Measurements from ENCODE around the gene USP17L21.
"Not testable (repeated sequence)": the region's sequence is repeated elsewhere in the genome, so short reads cannot be mapped to it uniquely, and the experiment has no call there.

USP17L21 gene, protein sequence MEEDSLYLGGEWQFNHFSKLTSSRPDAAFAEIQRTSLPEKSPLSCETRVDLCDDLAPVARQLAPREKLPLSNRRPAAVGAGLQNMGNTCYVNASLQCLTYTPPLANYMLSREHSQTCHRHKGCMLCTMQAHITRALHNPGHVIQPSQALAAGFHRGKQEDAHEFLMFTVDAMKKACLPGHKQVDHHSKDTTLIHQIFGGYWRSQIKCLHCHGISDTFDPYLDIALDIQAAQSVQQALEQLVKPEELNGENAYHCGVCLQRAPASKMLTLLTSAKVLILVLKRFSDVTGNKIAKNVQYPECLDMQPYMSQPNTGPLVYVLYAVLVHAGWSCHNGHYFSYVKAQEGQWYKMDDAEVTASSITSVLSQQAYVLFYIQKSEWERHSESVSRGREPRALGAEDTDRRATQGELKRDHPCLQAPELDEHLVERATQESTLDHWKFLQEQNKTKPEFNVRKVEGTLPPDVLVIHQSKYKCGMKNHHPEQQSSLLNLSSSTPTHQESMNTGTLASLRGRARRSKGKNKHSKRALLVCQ

GRCh38 chr4:9262572-9262971, at the start of gene USP17L21:
Gene USP17L21 (plus strand): TSS chr4:9262872. CDS start chr4:9262872, 0 bp downstream.
- in situ Hi-C loops (cut with MboI; ENCODE audit: low pct_unique_long_range_greater_than_20kb, low sequenced_read_pairs, unreplicated experiment); DNase-seq (ENCODE audit: low spot score): not testable (repeated sequence)

DNA sequence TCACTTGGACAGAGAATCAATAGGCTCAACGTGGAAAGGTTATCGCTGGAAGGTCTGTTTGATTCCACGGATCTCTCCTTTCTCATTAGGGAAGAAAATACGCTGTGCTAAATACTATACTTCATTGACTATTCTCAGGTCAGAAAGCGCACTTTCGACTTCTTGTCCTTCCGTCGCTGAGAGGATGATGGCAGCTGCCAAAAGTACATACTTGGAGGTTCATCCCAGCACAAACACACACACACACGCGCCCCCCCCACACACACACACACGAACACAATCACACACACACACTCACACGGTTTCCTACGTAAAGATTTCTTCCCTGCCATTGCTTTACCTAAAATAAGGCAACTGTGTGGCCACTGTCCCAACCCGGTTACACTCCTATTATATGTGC, 48.0 kb upstream of the USP17L21 start:
- in situ Hi-C loops (cut with MboI; ENCODE audit: low pct_unique_long_range_greater_than_20kb, low sequenced_read_pairs, unreplicated experiment); DNase-seq (ENCODE audit: low spot score): not testable (repeated sequence)

DNA sequence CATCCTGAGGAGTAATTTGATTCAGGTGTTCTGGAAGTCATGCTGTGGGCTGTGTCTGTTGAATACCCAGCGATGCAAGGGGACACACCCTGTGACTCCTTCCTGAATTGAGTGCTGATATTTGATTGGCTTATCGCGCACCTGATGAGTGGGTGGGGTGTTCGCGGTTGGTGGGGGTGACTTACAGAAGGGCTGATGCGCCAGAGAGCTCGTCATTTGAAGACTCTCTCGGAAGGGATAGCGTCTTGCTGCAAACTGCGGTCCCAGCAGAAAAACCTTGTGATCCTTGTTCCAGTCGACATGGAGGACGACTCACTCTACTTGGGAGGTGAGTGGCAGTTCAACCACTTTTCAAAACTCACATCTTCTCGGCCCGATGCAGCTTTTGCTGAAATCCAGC, 47.6 kb upstream of the USP17L21 start, which contains the start of gene USP17L11:
Gene USP17L11, plus strand, starts transcription at position 301 of the 400 bp plus-strand sequence. Its CDS starts 0 bp downstream, at position 301.
- in situ Hi-C loops (cut with MboI; ENCODE audit: low pct_unique_long_range_greater_than_20kb, low sequenced_read_pairs, unreplicated experiment); DNase-seq (ENCODE audit: low spot score): not testable (repeated sequence)

DNA sequence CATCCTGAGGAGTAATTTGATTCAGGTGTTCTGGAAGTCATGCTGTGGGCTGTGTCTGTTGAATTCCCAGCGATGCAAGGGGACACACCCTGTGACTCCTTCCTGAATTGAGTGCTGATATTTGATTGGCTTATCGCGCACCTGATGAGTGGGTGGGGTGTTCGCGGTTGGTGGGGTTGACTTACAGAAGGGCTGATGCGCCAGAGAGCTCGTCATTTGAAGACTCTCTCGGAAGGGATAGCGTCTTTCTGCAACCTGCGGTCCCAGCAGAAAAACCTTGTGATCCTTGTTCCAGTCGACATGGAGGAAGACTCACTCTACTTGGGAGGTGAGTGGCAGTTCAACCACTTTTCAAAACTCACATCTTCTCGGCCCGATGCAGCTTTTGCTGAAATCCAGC, 42.8 kb upstream of the USP17L21 start, which contains the start of gene USP17L12:
Gene USP17L12, plus strand, starts transcription at position 301 of the 400 bp plus-strand sequence. Its CDS starts 0 bp downstream, at position 301.
- in situ Hi-C loops (cut with MboI; ENCODE audit: low pct_unique_long_range_greater_than_20kb, low sequenced_read_pairs, unreplicated experiment); DNase-seq (ENCODE audit: low spot score): not testable (repeated sequence)

DNA sequence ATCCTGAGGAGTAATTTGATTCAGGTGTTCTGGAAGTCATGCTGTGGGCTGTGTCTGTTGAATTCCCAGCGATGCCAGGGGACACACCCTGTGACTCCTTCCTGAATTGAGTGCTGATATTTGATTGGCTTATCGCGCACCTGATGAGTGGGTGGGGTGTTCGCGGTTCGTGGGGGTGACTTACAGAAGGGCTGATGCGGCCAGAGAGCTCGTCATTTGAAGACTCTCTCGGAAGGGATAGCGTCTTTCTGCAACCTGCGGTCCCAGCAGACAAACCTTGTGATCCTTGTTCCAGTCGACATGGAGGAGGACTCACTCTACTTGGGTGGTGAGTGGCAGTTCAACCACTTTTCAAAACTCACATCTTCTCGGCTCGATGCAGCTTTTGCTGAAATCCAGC, 38.1 kb upstream of the USP17L21 start, which contains the start of gene USP17L13:
Gene USP17L13, plus strand, starts transcription at position 301 of the 400 bp plus-strand sequence. Its CDS starts 0 bp downstream, at position 301.
- in situ Hi-C loops (cut with MboI; ENCODE audit: low pct_unique_long_range_greater_than_20kb, low sequenced_read_pairs, unreplicated experiment), result not testable (repeated sequence)

GRCh38 chr4:9230249-9230648, 32.4 kb upstream of the USP17L21 start:
- in situ Hi-C loops (cut with MboI; ENCODE audit: low pct_unique_long_range_greater_than_20kb, low sequenced_read_pairs, unreplicated experiment), result not testable (repeated sequence)

More for the DNA sequence above, 38.1 kb upstream of the USP17L21 start, which contains the start of gene USP17L13:
- not testable (repeated sequence) for DNase-seq (ENCODE audit: low spot score)

GRCh38 chr4:9234085-9234484, 28.6 kb upstream of the USP17L21 start, which contains the start of gene USP17L15:
Gene USP17L15 (plus strand): TSS chr4:9234385. CDS start chr4:9234385, 0 bp downstream.
- in situ Hi-C loops (cut with MboI; ENCODE audit: low pct_unique_long_range_greater_than_20kb, low sequenced_read_pairs, unreplicated experiment); DNase-seq (ENCODE audit: low spot score): not testable (repeated sequence)

More at GRCh38 chr4:9230249-9230648, 32.4 kb upstream of the USP17L21 start:
- not testable (repeated sequence) for DNase-seq (ENCODE audit: low spot score)

GRCh38 chr4:9238461-9238860, 24.2 kb upstream of the USP17L21 start:
- DNase-seq (ENCODE audit: low spot score); in situ Hi-C loops (cut with MboI; ENCODE audit: low pct_unique_long_range_greater_than_20kb, low sequenced_read_pairs, unreplicated experiment): not testable (repeated sequence)

DNA sequence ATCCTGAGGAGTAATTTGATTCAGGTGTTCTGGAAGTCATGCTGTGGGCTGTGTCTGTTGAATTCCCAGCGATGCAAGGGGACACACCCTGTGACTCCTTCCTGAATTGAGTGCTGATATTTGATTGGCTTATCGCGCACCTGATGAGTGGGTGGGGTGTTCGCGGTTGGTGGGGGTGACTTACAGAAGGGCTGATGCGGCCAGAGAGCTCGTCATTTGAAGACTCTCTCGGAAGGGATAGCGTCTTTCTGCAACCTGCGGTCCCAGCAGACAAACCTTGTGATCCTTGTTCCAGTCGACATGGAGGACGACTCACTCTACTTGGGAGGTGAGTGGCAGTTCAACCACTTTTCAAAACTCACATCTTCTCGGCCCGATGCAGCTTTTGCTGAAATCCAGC, 19.1 kb upstream of the USP17L21 start, which contains the start of gene USP17L17:
Gene USP17L17, plus strand, starts transcription at position 301 of the 400 bp plus-strand sequence. Its CDS starts 0 bp downstream, at position 301.
- DNase-seq (ENCODE audit: low spot score); in situ Hi-C loops (cut with MboI; ENCODE audit: low pct_unique_long_range_greater_than_20kb, low sequenced_read_pairs, unreplicated experiment): not testable (repeated sequence)

- in situ Hi-C loops (cut with MboI; ENCODE audit: low pct_unique_long_range_greater_than_20kb, low sequenced_read_pairs, unreplicated experiment); DNase-seq (ENCODE audit: low spot score): not testable (repeated sequence)
These were observed 14.6 kb upstream of the USP17L21 start, which contains the start of gene USP17L18 for GRCh38 chr4:9247953-9248680. Gene USP17L18 (plus strand): TSS chr4:9248630. CDS start chr4:9248630, 0 bp downstream.

DNA sequence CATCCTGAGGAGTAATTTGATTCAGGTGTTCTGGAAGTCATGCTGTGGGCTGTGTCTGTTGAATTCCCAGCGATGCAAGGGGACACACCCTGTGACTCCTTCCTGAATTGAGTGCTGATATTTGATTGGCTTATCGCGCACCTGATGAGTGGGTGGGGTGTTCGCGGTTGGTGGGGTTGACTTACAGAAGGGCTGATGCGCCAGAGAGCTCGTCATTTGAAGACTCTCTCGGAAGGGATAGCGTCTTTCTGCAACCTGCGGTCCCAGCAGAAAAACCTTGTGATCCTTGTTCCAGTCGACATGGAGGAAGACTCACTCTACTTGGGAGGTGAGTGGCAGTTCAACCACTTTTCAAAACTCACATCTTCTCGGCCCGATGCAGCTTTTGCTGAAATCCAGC, 9.6 kb upstream of the USP17L21 start, which contains the start of gene USP17L19:
Gene USP17L19, plus strand, starts transcription at position 301 of the 400 bp plus-strand sequence. Its CDS starts 0 bp downstream, at position 301.
- DNase-seq (ENCODE audit: low spot score); in situ Hi-C loops (cut with MboI; ENCODE audit: low pct_unique_long_range_greater_than_20kb, low sequenced_read_pairs, unreplicated experiment): not testable (repeated sequence)

DNA sequence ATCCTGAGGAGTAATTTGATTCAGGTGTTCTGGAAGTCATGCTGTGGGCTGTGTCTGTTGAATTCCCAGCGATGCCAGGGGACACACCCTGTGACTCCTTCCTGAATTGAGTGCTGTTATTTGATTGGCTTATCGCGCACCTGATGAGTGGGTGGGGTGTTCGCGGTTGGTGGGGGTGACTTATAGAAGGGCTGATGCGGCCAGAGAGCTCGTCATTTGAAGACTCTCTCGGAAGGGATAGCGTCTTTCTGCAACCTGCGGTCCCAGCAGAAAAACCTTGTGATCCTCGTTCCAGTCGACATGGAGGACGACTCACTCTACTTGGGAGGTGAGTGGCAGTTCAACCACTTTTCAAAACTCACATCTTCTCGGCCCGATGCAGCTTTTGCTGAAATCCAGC, 4.8 kb upstream of the USP17L21 start, which contains the start of gene USP17L20:
Gene USP17L20, plus strand, starts transcription at position 301 of the 400 bp plus-strand sequence. Its CDS starts 0 bp downstream, at position 301.
- in situ Hi-C loops (cut with MboI; ENCODE audit: low pct_unique_long_range_greater_than_20kb, low sequenced_read_pairs, unreplicated experiment), result not testable (repeated sequence)

DNA sequence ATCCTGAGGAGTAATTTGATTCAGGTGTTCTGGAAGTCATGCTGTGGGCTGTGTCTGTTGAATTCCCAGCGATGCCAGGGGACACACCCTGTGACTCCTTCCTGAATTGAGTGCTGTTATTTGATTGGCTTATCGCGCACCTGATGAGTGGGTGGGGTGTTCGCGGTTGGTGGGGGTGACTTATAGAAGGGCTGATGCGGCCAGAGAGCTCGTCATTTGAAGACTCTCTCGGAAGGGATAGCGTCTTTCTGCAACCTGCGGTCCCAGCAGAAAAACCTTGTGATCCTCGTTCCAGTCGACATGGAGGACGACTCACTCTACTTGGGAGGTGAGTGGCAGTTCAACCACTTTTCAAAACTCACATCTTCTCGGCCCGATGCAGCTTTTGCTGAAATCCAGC, 4.6 kb downstream of the USP17L21 start, which contains the start of gene USP17L22:
Gene USP17L22, plus strand, starts transcription at position 301 of the 400 bp plus-strand sequence. Its CDS starts 0 bp downstream, at position 301.
- in situ Hi-C loops (cut with MboI; ENCODE audit: low pct_unique_long_range_greater_than_20kb, low sequenced_read_pairs, unreplicated experiment); DNase-seq (ENCODE audit: low spot score): not testable (repeated sequence)

More for the DNA sequence above, 4.8 kb upstream of the USP17L21 start, which contains the start of gene USP17L20:
- not testable (repeated sequence) for DNase-seq (ENCODE audit: low spot score)

DNA sequence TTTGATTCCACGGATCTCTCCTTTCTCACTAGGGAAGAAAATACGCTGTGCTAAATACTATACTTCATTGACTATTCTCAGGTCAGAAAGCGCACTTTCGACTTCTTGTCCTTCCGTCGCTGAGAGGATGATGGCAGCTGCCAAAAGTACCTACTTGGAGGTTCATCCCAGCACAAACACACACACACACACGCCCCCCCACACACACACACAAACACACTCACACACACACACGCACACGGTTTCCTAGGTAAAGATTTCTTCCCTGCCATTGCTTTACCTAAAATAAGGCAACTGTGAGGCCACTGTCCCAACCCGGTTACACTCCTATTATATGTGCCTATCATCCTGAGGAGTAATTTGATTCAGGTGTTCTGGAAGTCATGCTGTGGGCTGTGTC, 9.0 kb downstream of the USP17L21 start:
- in situ Hi-C loops (cut with MboI; ENCODE audit: low pct_unique_long_range_greater_than_20kb, low sequenced_read_pairs, unreplicated experiment); DNase-seq (ENCODE audit: low spot score): not testable (repeated sequence)
